Measurements from ENCODE around the gene LGALS3BP.
A peak's percentile ranks its signal among the peaks of the same experiment; 100 is the strongest.

GRCh38 chr17:78993241-78993956, 13.7 kb upstream of the LGALS3BP start:
- TF ChIP-seq NFYB (CRISPR knock-in tag; conservative IDR thresholded peaks at IDR 0.05; ENCODE audit: low read depth) = no peak
- TF ChIP-seq ZMAT4 (CRISPR knock-in tag; IDR thresholded peaks at IDR 0.05) = no peak
- peak; percentile 61 for TF ChIP-seq CTCF (IDR thresholded peaks at IDR 0.05)

All from WTC11 (cell line).